ENCODE results near the gene PATL1.

DNA sequence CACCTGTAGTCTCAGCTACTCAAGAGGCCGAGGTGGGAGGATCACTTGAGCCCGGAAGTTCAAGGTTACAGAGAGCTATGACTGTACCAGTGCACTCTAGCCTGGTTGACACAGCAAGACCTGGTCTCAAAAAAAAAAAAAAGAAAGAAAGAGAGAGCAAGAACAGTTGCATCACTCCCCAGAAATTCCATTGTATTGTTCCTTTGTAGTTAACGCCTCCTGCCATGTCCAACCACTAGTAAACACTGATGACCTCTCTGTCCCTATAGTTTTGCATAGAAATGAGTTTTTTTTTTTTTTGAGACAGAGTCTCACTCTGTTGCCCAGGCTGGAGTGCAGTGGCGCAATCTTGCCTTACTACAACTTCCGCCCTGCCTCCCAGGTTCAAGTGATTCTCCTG is 10.8 kb downstream of the PATL1 start:
- TF ChIP-seq, protein P1, sequence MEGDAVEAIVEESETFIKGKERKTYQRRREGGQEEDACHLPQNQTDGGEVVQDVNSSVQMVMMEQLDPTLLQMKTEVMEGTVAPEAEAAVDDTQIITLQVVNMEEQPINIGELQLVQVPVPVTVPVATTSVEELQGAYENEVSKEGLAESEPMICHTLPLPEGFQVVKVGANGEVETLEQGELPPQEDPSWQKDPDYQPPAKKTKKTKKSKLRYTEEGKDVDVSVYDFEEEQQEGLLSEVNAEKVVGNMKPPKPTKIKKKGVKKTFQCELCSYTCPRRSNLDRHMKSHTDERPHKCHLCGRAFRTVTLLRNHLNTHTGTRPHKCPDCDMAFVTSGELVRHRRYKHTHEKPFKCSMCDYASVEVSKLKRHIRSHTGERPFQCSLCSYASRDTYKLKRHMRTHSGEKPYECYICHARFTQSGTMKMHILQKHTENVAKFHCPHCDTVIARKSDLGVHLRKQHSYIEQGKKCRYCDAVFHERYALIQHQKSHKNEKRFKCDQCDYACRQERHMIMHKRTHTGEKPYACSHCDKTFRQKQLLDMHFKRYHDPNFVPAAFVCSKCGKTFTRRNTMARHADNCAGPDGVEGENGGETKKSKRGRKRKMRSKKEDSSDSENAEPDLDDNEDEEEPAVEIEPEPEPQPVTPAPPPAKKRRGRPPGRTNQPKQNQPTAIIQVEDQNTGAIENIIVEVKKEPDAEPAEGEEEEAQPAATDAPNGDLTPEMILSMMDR (IDR thresholded peaks at IDR 0.05), result no peak
- TF ChIP-seq SP1 (CRISPR knock-in tag; conservative IDR thresholded peaks at IDR 0.05), result no peak
- TF ChIP-seq, protein P2, sequence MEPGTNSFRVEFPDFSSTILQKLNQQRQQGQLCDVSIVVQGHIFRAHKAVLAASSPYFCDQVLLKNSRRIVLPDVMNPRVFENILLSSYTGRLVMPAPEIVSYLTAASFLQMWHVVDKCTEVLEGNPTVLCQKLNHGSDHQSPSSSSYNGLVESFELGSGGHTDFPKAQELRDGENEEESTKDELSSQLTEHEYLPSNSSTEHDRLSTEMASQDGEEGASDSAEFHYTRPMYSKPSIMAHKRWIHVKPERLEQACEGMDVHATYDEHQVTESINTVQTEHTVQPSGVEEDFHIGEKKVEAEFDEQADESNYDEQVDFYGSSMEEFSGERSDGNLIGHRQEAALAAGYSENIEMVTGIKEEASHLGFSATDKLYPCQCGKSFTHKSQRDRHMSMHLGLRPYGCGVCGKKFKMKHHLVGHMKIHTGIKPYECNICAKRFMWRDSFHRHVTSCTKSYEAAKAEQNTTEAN (CRISPR knock-in tag; IDR thresholded peaks at IDR 0.05), result no peak
- TF ChIP-seq, protein P3, sequence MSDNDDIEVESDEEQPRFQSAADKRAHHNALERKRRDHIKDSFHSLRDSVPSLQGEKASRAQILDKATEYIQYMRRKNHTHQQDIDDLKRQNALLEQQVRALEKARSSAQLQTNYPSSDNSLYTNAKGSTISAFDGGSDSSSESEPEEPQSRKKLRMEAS (CRISPR knock-in tag; IDR thresholded peaks at IDR 0.05), result no peak
- TF ChIP-seq FOXJ3 (CRISPR knock-in tag; IDR thresholded peaks at IDR 0.05; ENCODE audit: borderline replicate concordance), result no peak
- TF ChIP-seq TEAD4 (CRISPR knock-in tag; IDR thresholded peaks at IDR 0.05), result no peak
- TF ChIP-seq, protein P4, sequence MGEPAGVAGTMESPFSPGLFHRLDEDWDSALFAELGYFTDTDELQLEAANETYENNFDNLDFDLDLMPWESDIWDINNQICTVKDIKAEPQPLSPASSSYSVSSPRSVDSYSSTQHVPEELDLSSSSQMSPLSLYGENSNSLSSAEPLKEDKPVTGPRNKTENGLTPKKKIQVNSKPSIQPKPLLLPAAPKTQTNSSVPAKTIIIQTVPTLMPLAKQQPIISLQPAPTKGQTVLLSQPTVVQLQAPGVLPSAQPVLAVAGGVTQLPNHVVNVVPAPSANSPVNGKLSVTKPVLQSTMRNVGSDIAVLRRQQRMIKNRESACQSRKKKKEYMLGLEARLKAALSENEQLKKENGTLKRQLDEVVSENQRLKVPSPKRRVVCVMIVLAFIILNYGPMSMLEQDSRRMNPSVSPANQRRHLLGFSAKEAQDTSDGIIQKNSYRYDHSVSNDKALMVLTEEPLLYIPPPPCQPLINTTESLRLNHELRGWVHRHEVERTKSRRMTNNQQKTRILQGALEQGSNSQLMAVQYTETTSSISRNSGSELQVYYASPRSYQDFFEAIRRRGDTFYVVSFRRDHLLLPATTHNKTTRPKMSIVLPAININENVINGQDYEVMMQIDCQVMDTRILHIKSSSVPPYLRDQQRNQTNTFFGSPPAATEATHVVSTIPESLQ (CRISPR knock-in tag; IDR thresholded peaks at IDR 0.05), result no peak
- TF ChIP-seq, protein P5, sequence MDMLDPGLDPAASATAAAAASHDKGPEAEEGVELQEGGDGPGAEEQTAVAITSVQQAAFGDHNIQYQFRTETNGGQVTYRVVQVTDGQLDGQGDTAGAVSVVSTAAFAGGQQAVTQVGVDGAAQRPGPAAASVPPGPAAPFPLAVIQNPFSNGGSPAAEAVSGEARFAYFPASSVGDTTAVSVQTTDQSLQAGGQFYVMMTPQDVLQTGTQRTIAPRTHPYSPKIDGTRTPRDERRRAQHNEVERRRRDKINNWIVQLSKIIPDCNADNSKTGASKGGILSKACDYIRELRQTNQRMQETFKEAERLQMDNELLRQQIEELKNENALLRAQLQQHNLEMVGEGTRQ (CRISPR knock-in tag; IDR thresholded peaks at IDR 0.05), result no peak
- TF ChIP-seq, protein P6, sequence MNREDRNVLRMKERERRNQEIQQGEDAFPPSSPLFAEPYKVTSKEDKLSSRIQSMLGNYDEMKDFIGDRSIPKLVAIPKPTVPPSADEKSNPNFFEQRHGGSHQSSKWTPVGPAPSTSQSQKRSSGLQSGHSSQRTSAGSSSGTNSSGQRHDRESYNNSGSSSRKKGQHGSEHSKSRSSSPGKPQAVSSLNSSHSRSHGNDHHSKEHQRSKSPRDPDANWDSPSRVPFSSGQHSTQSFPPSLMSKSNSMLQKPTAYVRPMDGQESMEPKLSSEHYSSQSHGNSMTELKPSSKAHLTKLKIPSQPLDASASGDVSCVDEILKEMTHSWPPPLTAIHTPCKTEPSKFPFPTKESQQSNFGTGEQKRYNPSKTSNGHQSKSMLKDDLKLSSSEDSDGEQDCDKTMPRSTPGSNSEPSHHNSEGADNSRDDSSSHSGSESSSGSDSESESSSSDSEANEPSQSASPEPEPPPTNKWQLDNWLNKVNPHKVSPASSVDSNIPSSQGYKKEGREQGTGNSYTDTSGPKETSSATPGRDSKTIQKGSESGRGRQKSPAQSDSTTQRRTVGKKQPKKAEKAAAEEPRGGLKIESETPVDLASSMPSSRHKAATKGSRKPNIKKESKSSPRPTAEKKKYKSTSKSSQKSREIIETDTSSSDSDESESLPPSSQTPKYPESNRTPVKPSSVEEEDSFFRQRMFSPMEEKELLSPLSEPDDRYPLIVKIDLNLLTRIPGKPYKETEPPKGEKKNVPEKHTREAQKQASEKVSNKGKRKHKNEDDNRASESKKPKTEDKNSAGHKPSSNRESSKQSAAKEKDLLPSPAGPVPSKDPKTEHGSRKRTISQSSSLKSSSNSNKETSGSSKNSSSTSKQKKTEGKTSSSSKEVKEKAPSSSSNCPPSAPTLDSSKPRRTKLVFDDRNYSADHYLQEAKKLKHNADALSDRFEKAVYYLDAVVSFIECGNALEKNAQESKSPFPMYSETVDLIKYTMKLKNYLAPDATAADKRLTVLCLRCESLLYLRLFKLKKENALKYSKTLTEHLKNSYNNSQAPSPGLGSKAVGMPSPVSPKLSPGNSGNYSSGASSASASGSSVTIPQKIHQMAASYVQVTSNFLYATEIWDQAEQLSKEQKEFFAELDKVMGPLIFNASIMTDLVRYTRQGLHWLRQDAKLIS (CRISPR knock-in tag; IDR thresholded peaks at IDR 0.05; ENCODE audit: borderline replicate concordance), result no peak
- TF ChIP-seq NFYB (CRISPR knock-in tag; conservative IDR thresholded peaks at IDR 0.05; ENCODE audit: low read depth), result no peak
